ENCODE data around the gene CPNE7.

Gene CPNE7

GRCh38 chr16:89549007-89549700 lies 26.4 kb upstream of the CPNE7 start:
- DNase-seq (ENCODE audit: low read depth in 2 of 3, low spot score in 2 of 3): no peak

GRCh38 chr16:89550421-89551007 lies 25.0 kb upstream of the CPNE7 start:
- DNase-seq (ENCODE audit: low read depth in 2 of 3, low spot score in 2 of 3): no peak

- DNase-seq (ENCODE audit: low read depth in 2 of 3, low spot score in 2 of 3): no peak
Observed at GRCh38 chr16:89552329-89552728, 23.2 kb upstream of the CPNE7 start.

GRCh38 chr16:89552913-89553312 lies 22.6 kb upstream of the CPNE7 start:
- no peak for DNase-seq (ENCODE audit: low read depth in 2 of 3, low spot score in 2 of 3)

- DNase-seq (ENCODE audit: low read depth in 2 of 3, low spot score in 2 of 3): no peak
Observed at GRCh38 chr16:89553733-89554132, 21.8 kb upstream of the CPNE7 start.

GRCh38 chr16:89554343-89554742 lies 21.2 kb upstream of the CPNE7 start:
- DNase-seq (ENCODE audit: low read depth in 2 of 3, low spot score in 2 of 3): no peak

GRCh38 chr16:89555265-89555664 lies 20.3 kb upstream of the CPNE7 start:
- DNase-seq (ENCODE audit: low read depth in 2 of 3, low spot score in 2 of 3): no peak

- no peak for DNase-seq (ENCODE audit: low read depth in 2 of 3, low spot score in 2 of 3)
Observed at GRCh38 chr16:89555780-89556179, 19.8 kb upstream of the CPNE7 start.

GRCh38 chr16:89556750-89557689 lies 18.5 kb upstream of the CPNE7 start:
- peak; percentile 58 to 70 (median 68) for DNase-seq (ENCODE audit: low read depth in 2 of 3, low spot score in 2 of 3)

- DNase-seq (ENCODE audit: low read depth in 2 of 3, low spot score in 2 of 3): no peak
Observed at GRCh38 chr16:89557690-89558490, 17.7 kb upstream of the CPNE7 start.

GRCh38 chr16:89560378-89561141 lies 15.0 kb upstream of the CPNE7 start, which contains the start of gene RPL13:
RPL13 (plus strand) TSS chr16:89560682; CDS start chr16:89560960, 278 bp downstream.
- DNase-seq (ENCODE audit: low read depth in 2 of 3, low spot score in 2 of 3): peak; percentile 84 to 86 (median 85)

- DNase-seq (ENCODE audit: low read depth in 2 of 3, low spot score in 2 of 3): no peak
Observed at GRCh38 chr16:89561142-89561883, 14.2 kb upstream of the CPNE7 start.

GRCh38 chr16:89561884-89562599 lies 13.5 kb upstream of the CPNE7 start:
- DNase-seq (ENCODE audit: low read depth in 2 of 3, low spot score in 2 of 3): no peak

- DNase-seq (ENCODE audit: low read depth in 2 of 3, low spot score in 2 of 3): no peak
Observed at GRCh38 chr16:89562939-89563338, 12.6 kb upstream of the CPNE7 start.

GRCh38 chr16:89563639-89564392 lies 11.7 kb upstream of the CPNE7 start:
- no peak for DNase-seq (ENCODE audit: low read depth in 2 of 3, low spot score in 2 of 3)

GRCh38 chr16:89564476-89565255 lies 10.9 kb upstream of the CPNE7 start:
- DNase-seq (ENCODE audit: low read depth in 2 of 3, low spot score in 2 of 3): peak in 1 of 3 experiments; percentile 52

GRCh38 chr16:89565256-89565505 lies 10.4 kb upstream of the CPNE7 start:
- no peak for DNase-seq (ENCODE audit: low read depth in 2 of 3, low spot score in 2 of 3)
